ENCODE results near the gene ZNF761. TPM values are rescaled to one million over a fixed set of nuclear protein-coding genes. Genes with fewer than 3 reads are reported as not detected.

Gene ZNF761
- total RNA-seq, 1 donor from 2014 or later, result 1.4 TPM

GRCh38 chr19:53506728-53507127 is 74.9 kb downstream of the ZNF761 start:
- DNase-seq (ENCODE audit: low spot score in 2 of 2), result no peak
- no peaks in the 10 kb centered on the region for H3K27me3 ChIP-seq
- no peak overlapping the region for H3K27ac ChIP-seq
- intact Hi-C loops (cut with DNase I), result no loop called here
- H3K4me1 ChIP-seq, result no peaks in the 10 kb centered on the region
- no peak overlapping the region for H3K4me3 ChIP-seq
- TF ChIP-seq CTCF (IDR thresholded peaks at IDR 0.05), result no peak
- H3K9me3 ChIP-seq, result no peaks in the 10 kb centered on the region
- H3K36me3 ChIP-seq, result no peaks in the 10 kb centered on the region

Other genes with a start within 250 kb of the ZNF761 start
- not detected for gene ZNF665, start 238.6 kb upstream of the ZNF761 start, total RNA-seq
- 3.7 TPM for gene ZNF677, start 177.1 kb upstream of the ZNF761 start, total RNA-seq
- gene VN1R2, start 173.7 kb upstream of the ZNF761 start, total RNA-seq, result not detected
- not detected for gene VN1R4, start 164.3 kb upstream of the ZNF761 start, total RNA-seq
- 3.1 TPM for gene ZNF845, start 98.2 kb upstream of the ZNF761 start, total RNA-seq
- gene ZNF525, start 66.3 kb upstream of the ZNF761 start, total RNA-seq, result 3.0 TPM
- 3.5 TPM for gene ZNF765, start 36.8 kb upstream of the ZNF761 start, total RNA-seq
- 1.3 TPM for gene ZNF813, start 35.7 kb downstream of the ZNF761 start, total RNA-seq
- gene ZNF331, start 106.2 kb downstream of the ZNF761 start, total RNA-seq, result 34.5 TPM
- not detected for gene DPRX, start 200.0 kb downstream of the ZNF761 start, total RNA-seq